Measurements from ENCODE around the gene DGKD. TPM values are rescaled to one million over a fixed set of nuclear protein-coding genes. Genes with fewer than 3 reads are reported as not detected.

Gene DGKD
- total RNA-seq, 1 experiment from 2014 or later: 52.0 TPM

DNA sequence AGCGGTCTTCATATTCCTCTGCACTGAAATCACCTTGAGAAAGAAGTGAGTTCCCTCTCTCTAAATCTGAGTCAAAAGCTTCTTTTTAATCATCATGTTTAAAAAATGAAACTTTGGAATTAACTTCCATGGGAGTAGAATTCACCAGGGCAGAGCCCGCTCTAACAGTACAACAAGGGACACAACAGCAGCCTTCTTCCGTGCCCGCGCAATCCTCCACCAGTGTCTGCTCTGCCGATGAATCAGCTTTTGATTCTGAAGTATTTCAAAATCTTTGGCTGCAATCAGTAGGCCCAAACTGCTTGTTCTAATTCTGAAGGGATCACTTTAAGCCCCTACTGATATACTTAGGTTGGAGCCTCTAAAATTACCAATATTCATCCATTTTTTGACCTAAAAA is 135.4 kb downstream of the DGKD start:
- H3K4me3 ChIP-seq (replicated peaks in 1 of 2; ENCODE audit: low read depth in 1 of 2, low read length in 2 of 2): no peak overlapping the region
- H3K79me2 ChIP-seq (ENCODE audit: insufficient read depth, low read length): no peaks in the 10 kb centered on the region
- H3K4me1 ChIP-seq (ENCODE audit: control insufficient read depth in 1 of 2, insufficient read depth in 2 of 2, low read length in 2 of 2): peaks cover 3 to 12% of the 10 kb centered on the region in 2 experiments; a peak in 2 of 4 replicates
- no peaks in the 10 kb centered on the region for H3K9me3 ChIP-seq (ENCODE audit: control insufficient read depth in 1 of 2, insufficient read depth in 1 of 2, low read depth in 1 of 2, low read length in 2 of 2)
- TF ChIP-seq, protein P1, sequence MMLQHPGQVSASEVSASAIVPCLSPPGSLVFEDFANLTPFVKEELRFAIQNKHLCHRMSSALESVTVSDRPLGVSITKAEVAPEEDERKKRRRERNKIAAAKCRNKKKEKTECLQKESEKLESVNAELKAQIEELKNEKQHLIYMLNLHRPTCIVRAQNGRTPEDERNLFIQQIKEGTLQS (IDR thresholded peaks at IDR 0.05): no peak
- TF ChIP-seq SRF (IDR thresholded peaks at IDR 0.05; ENCODE audit: low read depth) (no peak), JUND (IDR thresholded peaks at IDR 0.05) (no peak), MAX (IDR thresholded peaks at IDR 0.05) (no peak), CEBPB (IDR thresholded peaks at IDR 0.05; ENCODE audit: low read depth) (no peak), EGR1 (IDR thresholded peaks at IDR 0.05; ENCODE audit: low read depth) (no peak), CBX3 (IDR thresholded peaks at IDR 0.05; ENCODE audit: low read depth) (no peak), FOSL1 (IDR thresholded peaks at IDR 0.05; ENCODE audit: low read depth) (no peak), YY1 (IDR thresholded peaks at IDR 0.05; ENCODE audit: extremely low read depth, insufficient replicate concordance, low read depth, low read length) (no peak), SP1 (IDR thresholded peaks at IDR 0.05; ENCODE audit: low read depth) (no peak), REST (IDR thresholded peaks at IDR 0.05; ENCODE audit: low read depth) (no peak), POLR2A (IDR thresholded peaks at IDR 0.05; ENCODE audit: borderline replicate concordance, extremely low read depth, insufficient read depth, insufficient read length) (no peak)
- no peaks in the 10 kb centered on the region for H3K9me2 ChIP-seq (ENCODE audit: insufficient read depth)
- H3K27me3 ChIP-seq (ENCODE audit: insufficient read depth, low read length): no peaks in the 10 kb centered on the region
- no TSS peak for BruUV-seq (replicated peaks)
- H3K9ac ChIP-seq (ENCODE audit: low read length): no peak overlapping the region
- intact Hi-C loops (cut with micrococcal nuclease): loop anchor here (10.0 kb wide), 1 partner anchor 345 kb away; no protein-coding TSS in a partner anchor
- no peak overlapping the region for H3K4me2 ChIP-seq (ENCODE audit: low read length)
- no peak overlapping the region for H3K27ac ChIP-seq (ENCODE audit: low read depth, low read length)
- H3K36me3 ChIP-seq (ENCODE audit: control insufficient read depth in 1 of 2, insufficient read depth in 2 of 2, low read length in 2 of 2): peaks cover 3 to 8% of the 10 kb centered on the region in 2 experiments; a peak in 1 of 4 replicates
- ChIA-PET RAD21 (ENCODE audit: low non-redundant PET in 1 of 2, low total read pairs in 2 of 2, uncharacterized antibody in 2 of 2, unreplicated experiment in 2 of 2) (no interaction called here), POLR2A (no interaction called here), CTCF (no interaction called here)
- no peak overlapping the region for H2AFZ ChIP-seq (ENCODE audit: low read depth, low read length, poor library complexity, severe bottlenecking)
- ATAC-seq (no peak), DNase-seq (ENCODE audit: low read depth, low spot score) (no peak)
- H4K20me1 ChIP-seq (ENCODE audit: insufficient read depth): no peaks in the 10 kb centered on the region
